Ramos (cell line): ENCODE results near the gene NINL.
"Not testable (repeated sequence)": the region's sequence is repeated elsewhere in the genome, so short reads cannot be mapped to it uniquely, and the experiment has no call there.

Experiments
- in situ Hi-C: fragments of 300-500 bp; cut with MboI; formaldehyde crosslinking; loops from one replicate; pipeline ENCODE4 v1.14.3; 2022; ENCODE audit warnings: low sequenced_read_pairs; ENCODE audit not compliant: unreplicated experiment

Gene NINL

GRCh38 chr20:25600632-25601031 lies 15.3 kb upstream of the NINL start:
- in situ Hi-C loops: no loop called here

GRCh38 chr20:25592135-25592852 lies 7.0 kb upstream of the NINL start:
- in situ Hi-C loops: no loop called here

- in situ Hi-C loops: not testable (repeated sequence)
These were observed 5.4 kb upstream of the NINL start for GRCh38 chr20:25590778-25591177.

- in situ Hi-C loops: no loop called here
These were observed 3.2 kb upstream of the NINL start for GRCh38 chr20:25588491-25588890.

GRCh38 chr20:25587536-25587935 lies 2.2 kb upstream of the NINL start:
- in situ Hi-C loops: no loop called here

GRCh38 chr20:25586877-25587276 lies 1.5 kb upstream of the NINL start:
- in situ Hi-C loops: no loop called here

GRCh38 chr20:25583607-25584006 lies 1.7 kb downstream of the NINL start:
- in situ Hi-C loops: not testable (repeated sequence)

GRCh38 chr20:25580711-25581110 lies 4.6 kb downstream of the NINL start:
- in situ Hi-C loops: no loop called here

GRCh38 chr20:25579081-25579770 lies 6.1 kb downstream of the NINL start:
- in situ Hi-C loops: no loop called here

- in situ Hi-C loops: no loop called here
These were observed 8.4 kb downstream of the NINL start for GRCh38 chr20:25576783-25577530.

- in situ Hi-C loops: no loop called here
These were observed 10.9 kb downstream of the NINL start for GRCh38 chr20:25574411-25574810.

GRCh38 chr20:25573288-25574251 lies 11.8 kb downstream of the NINL start:
- in situ Hi-C loops: no loop called here

- in situ Hi-C loops: no loop called here
These were observed 13.5 kb downstream of the NINL start for GRCh38 chr20:25571817-25572216.

GRCh38 chr20:25571240-25571639 lies 14.1 kb downstream of the NINL start:
- in situ Hi-C loops: no loop called here

GRCh38 chr20:25570148-25570530 lies 15.2 kb downstream of the NINL start:
- in situ Hi-C loops: no loop called here

- in situ Hi-C loops: no loop called here
These were observed 18.0 kb downstream of the NINL start for GRCh38 chr20:25567286-25567685.

- in situ Hi-C loops: no loop called here
These were observed 18.5 kb downstream of the NINL start for GRCh38 chr20:25566821-25567220.

- in situ Hi-C loops: no loop called here
These were observed 19.7 kb downstream of the NINL start for GRCh38 chr20:25565578-25566157.

- in situ Hi-C loops: no loop called here
These were observed 21.5 kb downstream of the NINL start for GRCh38 chr20:25563876-25564275.

GRCh38 chr20:25563362-25563761 lies 22.0 kb downstream of the NINL start:
- in situ Hi-C loops: no loop called here
